GM19238 (cell line): ENCODE measurements around the gene MYO16.

ENCODE experiments used
- DNase-seq: peaks from one replicate; pipeline ENCODE4 v3.0.0; 2011; ENCODE audit warnings: low spot score; ENCODE audit not compliant: insufficient read length

MYO16 gene

GRCh38 chr13:108629181-108629752 lies at the start of gene MYO16:
TSS of gene MYO16 (plus strand) at chr13:108629611. CDS start at chr13:108629845, 234 bp downstream.
- no peak for DNase-seq

DNA sequence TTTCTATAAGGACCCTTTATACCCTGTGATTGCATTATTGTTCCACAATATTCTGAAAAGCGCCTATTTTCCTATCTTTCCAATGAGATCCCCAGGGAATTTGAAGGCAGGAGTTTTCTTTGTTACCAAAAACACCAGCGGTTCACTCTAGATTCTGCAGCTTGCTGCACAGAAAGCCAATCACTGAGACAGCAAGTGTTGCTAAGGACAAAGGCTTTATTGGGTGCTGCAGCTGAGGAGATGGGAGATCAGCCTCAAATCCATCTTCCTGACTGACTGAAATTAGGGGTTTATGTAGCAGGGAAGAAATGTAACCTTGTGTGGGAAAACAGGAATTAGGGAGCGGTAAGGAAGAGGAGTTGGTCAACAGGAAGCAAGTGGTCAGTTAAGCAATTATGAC lies 42.6 kb upstream of the MYO16 start:
- DNase-seq = no peak

- DNase-seq = no peak
These were observed 40.9 kb upstream of the MYO16 start for GRCh38 chr13:108588516-108588915.

DNA sequence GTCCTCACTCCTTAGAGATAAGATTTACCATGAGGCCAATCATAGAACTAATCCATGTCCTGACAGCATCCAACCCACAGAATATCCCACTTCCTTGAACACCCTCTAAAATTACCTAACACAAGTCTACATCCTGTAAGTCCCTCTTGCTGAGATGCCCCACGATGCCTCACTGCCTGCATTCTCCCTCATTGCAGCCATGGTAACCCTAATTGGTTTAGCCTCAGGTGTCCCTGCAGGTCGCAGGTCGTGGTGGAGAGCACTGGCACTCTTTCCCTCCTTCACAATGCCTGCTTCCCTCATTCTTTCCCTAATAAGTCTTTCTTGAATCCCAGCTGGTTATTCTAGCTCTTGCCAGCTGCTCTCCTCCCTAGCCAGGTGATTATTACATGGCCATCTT lies 35.3 kb upstream of the MYO16 start:
- no peak for DNase-seq

DNA sequence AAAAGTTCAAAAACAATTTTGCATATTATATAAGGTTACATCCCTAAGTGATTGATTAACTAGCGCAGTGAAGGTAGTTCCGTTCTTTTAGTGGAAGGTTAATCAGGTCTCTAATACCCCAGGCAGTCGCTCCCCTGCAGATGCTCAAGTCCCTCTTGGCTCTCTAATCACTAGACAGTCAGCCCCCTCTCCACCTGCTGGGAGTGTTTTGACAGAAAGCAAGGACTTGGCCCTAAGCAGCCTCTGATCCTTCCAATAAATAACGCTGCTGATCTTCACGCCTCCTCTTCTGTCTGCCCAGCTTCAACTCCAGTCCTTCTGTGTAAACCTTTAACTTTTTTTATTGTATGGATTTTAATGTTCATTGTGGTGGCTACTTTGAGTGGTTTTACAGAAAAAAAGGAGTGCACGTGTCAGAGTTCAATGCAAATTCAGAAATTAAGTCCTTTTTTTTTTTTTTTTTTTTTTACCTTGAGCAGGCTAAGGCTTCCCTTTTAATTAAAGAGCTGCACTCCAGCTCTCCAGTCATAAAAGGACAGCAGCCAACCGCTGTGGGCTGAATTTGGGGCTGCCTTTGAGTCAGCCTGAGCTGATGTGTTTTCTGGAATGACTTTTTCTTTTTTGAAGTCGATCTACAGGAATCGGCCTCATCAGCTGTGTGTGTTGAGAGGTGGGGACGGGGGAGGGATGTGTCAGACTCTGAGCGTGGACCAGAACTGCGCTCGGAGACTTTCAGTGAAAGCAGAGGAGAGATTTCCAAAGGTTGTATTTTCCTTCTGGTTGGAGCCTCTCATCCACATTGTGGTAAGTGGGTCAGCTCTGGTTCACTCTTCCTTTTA lies 33.8 kb upstream of the MYO16 start:
- no peak for DNase-seq

GRCh38 chr13:108597943-108598342 lies 31.5 kb upstream of the MYO16 start:
- DNase-seq = no peak

DNA sequence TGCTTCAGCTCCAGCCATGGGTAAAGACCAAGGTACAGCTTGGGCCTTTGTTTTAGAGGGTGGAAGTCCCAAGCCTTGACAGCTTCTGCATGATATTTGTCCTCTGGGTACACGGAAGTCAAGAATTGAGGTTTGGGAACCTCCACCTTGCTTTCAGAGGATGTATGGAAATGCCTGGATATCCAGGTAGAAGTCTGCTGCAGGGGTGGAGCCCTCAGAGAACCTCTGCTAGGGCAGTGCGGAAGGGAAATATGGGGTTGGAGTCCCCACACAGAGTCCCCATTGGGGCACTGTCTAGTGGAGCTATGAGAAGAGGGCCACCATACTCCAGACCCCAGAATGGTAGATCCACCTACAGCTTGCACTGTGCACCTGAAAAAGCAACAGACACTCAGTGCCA lies 23.0 kb upstream of the MYO16 start:
- no peak for DNase-seq

- DNase-seq = no peak
These were observed 20.1 kb upstream of the MYO16 start for GRCh38 chr13:108609353-108609752.

DNA sequence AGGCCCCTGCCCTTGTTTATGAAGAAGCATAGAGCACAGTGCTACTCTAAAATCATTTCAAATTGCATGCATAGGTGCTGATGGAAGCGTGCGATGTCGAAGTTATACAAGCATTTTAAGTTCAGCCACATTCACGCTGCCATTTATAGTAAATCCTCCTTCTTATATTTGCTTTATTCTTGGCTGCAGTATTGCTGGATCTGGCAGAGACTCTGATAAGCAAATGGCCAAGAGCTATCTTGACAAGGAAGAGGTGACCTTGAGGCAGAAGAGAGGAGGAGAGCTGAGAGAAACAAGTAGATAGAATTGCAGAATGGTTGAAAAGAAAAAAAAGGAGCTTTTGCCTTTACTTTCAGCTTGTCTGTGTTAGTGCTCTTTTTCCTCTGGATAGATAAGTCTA lies 18.9 kb upstream of the MYO16 start:
- no peak for DNase-seq

GRCh38 chr13:108615241-108615640 lies 14.2 kb upstream of the MYO16 start:
- no peak for DNase-seq

DNA sequence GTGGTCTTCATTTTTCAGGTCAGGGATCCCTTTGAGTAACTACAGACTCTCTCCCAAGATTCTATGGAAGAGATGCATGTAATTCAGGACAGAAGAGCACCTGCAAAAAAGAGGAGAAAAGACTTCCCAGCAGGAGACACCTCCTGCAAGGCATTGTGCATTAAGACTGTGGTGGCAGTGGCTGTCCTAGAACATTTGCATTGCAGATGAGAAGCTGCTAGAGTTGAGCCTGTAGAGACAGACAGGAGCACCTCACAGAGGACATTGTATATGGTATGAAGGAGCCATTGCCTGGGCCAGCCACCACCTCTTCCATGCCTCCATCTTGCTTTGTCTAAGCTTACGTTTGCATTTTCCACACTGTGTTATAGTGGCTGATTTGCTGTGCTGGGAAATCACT lies 11.2 kb upstream of the MYO16 start:
- no peak for DNase-seq

DNA sequence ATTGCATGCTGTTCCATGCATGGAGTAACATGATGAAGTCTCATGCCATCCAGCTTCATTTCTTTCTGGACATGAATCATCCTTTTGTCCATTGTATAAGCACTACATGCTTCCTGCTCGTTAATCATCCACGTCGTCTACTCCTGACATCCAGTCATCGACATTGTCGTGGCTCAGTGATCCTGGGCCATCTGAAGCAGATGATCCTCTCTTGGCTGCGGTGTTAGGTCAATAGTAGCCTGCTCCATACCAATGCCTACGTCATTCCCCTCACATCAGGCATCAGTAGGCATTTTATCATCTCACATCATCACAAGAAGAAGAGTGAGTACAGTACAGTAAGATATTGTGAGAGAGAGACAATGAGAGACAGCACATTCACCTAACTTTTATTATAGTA lies 7.9 kb upstream of the MYO16 start:
- DNase-seq = no peak

DNA sequence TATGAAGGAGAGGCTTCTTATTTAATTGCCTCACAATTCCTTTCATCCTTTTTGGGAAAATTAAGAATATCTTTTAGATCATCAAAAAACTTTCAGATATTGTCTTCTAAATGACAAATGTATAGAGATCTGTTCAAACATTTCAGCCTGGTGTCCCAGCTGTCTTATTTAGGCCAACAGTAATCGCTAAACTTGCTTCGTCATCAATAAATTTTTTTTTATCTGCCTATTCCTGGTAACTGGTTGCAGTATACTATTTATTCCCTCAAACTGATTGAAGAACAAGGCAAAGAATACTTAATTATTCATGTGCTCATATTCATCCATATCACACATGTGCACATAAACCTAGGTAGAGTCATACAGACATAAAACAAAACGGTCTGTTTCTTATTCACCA lies 5.3 kb upstream of the MYO16 start:
- no peak for DNase-seq

DNA sequence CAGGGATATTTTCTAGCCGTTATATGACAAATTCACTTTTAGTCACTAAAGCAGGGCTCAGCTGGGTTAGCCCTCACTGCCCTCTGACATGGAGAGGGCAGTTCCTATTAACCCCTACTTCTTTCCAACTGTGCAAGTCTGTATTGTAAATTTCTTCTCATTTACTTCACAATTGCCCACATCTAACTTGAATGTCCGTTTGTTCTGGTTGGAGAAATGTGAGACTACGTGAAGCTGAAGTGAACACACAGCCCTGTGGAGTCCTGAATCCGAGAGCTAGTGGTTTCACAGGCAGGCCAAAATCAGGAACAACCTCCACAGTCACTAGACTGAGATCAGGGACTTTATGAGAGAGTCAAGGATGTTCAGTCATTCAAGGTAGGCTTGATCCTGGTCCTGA lies 4.4 kb upstream of the MYO16 start:
- DNase-seq = no peak

DNA sequence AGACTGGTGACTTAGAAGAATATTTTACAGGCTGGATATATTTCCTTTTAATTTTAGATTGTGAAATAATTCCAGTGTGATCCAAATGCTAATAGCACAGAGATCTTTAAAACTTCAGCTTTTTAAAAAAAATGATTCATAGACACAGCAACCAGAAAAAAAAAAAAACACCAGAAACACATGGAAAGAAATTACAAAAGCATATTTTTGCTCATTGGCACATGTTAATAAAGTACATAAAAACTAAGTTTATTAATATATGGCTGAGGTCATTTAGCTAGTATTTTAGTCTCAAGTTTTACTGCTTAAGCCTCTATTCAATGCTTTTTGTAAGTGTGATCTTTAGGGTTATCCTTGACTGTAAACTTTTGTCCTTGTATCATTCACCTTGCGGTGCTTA lies 577 bp downstream of the MYO16 start:
- DNase-seq = no peak

- DNase-seq = no peak
These were observed 3.3 kb downstream of the MYO16 start for GRCh38 chr13:108632649-108633167.

DNA sequence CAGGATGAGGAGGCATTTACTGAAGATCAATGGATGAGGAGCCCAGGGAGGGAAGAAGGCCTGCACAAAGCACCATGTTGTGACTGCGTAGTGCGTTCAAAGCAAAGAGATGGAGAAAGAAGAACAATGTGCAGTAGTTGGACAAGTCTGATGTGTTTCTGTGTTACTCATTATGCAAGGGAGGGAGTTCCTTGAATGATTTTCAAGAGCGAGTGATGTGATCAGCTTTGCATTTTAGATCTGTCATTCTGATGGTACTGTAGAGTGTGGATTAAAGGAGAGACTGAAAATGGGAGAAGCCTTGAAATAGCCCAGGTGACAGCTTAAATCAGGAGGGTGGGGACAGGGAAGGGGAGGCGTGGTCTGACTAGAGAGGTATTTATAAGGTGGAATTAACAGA lies 9.5 kb downstream of the MYO16 start:
- no peak for DNase-seq

- no peak for DNase-seq
These were observed 14.4 kb downstream of the MYO16 start for GRCh38 chr13:108643646-108644353.

- no peak for DNase-seq
These were observed 16.0 kb downstream of the MYO16 start for GRCh38 chr13:108645376-108645775.

- no peak for DNase-seq
These were observed 20.9 kb downstream of the MYO16 start for GRCh38 chr13:108650271-108650670.

DNA sequence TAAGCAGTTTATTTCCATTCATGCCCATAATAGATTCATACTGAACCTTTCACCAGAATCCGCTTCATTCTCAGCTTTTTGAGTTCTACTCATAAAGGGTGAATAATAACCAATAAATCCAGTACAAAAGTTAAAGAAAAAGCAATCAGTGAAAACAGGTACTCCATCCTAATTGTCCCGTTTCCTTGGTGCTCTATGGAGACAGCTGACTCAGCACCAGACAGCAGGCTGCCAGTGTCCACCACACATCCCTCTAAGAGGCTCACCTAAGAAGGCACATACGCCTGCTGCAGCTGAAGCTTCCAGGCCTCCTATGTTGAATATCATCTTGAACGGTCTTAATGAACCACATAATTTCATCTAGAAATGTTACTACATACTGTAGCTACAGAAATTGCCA lies 27.3 kb downstream of the MYO16 start:
- DNase-seq = no peak

DNA sequence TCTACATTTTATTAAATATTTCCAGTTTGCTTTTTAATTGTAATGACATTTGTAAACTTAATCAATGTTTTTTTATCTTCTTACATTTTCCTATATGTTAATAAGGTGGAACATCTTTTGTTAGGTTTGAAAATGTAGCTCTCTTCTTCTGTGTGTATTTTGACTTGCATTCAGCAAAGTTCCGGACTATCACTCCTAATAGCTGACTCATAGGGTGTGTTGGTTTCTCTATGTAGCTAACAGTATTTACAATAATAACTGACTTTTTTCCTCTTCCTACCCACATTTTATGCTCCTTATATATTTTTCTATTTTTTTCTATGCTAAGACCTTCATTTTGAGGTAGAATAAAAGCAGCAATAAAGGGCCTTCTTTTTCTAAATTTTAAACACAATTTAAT lies 28.1 kb downstream of the MYO16 start:
- DNase-seq = no peak
